ENCODE results near the gene PDXDC1.
"Not testable (repeated sequence)": the region's sequence is repeated elsewhere in the genome, so short reads cannot be mapped to it uniquely, and the experiment has no call there.

The PDXDC1 gene

DNA sequence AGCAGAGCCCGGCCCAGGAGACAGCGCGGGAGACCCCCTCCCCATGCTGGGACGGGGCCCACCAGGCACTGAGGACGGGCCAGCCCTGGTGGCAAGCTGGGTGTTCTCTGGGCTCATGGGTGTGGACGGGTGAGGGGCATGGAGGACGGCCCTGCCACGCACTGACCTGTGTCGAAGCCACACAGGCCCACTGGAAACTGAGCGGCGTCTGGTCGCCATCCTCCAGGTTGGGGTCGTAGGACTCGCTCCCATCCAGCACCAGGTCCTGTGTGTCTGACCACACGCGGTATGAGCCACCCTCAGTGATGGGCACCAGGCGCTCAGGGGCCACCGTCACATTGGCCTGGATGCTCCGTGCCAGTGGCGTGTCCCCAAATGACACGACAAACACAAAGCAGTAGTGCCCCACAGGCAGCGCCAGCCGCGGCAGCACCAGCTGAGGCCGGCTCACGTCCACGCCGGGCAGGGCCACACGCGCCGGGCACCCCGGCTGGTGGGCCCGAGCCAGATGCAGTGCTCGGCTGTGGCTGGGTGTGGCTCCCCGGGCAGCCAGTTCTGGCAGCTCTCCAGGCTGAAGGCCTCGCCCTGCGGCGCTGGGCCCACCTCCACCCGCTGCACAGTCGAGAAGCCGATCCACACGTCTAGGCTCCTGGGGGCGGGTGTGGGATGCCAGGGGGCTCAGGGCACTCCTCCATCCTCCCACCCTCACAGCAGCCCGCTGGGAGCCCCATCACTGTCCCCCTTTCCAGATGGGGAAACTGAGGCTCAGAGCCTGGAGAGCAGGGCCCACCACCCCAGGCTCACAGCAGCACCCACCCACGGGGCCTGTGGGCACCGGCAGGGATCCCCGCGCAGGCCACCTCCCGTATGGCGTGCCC is 160.9 kb downstream of the PDXDC1 start:
- H3K36me3 Mint-ChIP-seq (ENCODE audit: low read depth); H3K27me3 Mint-ChIP-seq (ENCODE audit: low read depth, poor library complexity); H3K4me3 Mint-ChIP-seq; H3K4me1 Mint-ChIP-seq; DNase-seq; H3K9me3 Mint-ChIP-seq; H3K27ac Mint-ChIP-seq: not testable (repeated sequence)

DNA sequence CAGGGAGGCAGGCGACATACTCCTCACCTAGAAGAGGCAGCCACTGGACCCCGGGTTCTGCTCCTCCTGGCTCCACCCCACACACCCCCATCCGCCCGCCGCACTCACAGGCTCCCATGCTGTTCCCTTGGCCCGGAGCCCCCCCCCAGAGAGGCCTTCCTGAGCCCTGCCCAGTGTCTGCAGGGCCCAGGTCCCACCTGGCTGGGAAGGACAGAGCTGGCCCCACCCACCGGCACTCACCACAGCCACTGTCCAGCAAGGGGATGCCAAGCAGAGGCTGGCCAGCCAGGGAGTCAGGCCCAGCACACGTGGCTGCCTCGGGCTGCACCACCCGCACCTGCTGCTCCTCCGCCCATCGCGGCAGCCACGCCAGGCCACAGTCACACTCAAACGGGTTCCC is 162.7 kb downstream of the PDXDC1 start:
- H3K4me3 Mint-ChIP-seq; H3K9me3 Mint-ChIP-seq; H3K36me3 Mint-ChIP-seq (ENCODE audit: low read depth); DNase-seq; H3K4me1 Mint-ChIP-seq; H3K27me3 Mint-ChIP-seq (ENCODE audit: low read depth, poor library complexity); H3K27ac Mint-ChIP-seq: not testable (repeated sequence)

DNA sequence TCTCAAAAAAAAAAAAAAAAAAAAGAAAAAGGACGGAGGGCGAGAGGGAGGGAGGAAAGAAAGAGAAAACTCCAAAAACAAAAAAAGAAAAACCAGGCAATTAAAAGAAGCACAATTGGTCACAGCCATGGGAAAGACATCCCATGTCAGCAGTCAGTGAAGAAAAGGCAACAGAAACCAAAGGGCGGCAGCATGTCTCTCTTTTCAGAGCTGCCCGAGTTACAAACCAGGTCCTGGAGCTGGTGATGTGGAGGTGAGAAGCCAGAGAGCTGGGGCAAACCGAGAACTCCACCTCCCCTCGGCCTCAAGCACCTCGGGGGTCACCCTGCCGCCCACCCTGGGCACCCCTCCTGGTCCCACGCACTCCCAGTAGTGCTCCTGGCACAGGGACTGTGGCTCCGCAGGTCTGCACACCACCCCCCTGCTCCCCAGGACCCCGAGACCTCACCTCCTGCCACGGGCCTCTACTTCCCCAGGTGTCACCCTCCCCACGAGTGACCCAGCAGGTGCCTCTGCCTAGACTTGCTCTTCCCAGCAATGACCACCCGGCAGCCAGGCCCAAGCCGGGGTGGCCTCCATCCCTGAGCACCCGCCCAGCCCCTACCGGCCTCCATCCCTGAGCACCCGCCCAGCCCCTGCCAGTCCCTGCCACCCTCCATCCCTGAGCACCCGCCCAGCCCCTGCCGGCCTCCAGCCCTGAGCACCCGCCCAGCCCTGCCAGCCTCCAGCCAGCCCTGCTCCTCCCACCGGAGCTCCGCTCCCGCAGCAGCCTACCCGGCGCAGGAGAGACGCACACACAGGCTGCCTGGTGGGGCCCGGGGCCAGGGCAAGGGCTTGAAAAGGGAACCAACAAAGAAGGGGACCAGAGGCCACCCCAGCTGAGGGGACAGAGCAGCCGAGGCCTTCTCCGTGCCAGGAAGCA is 165.9 kb downstream of the PDXDC1 start:
- H3K36me3 Mint-ChIP-seq (ENCODE audit: low read depth); H3K4me3 Mint-ChIP-seq; H3K27me3 Mint-ChIP-seq (ENCODE audit: low read depth, poor library complexity); H3K9me3 Mint-ChIP-seq; DNase-seq: not testable (repeated sequence)
- H3K4me1 Mint-ChIP-seq: peaks cover 18% of the 10 kb centered on the region
- peak overlapping the region; percentile 77 for H3K27ac Mint-ChIP-seq

DNA sequence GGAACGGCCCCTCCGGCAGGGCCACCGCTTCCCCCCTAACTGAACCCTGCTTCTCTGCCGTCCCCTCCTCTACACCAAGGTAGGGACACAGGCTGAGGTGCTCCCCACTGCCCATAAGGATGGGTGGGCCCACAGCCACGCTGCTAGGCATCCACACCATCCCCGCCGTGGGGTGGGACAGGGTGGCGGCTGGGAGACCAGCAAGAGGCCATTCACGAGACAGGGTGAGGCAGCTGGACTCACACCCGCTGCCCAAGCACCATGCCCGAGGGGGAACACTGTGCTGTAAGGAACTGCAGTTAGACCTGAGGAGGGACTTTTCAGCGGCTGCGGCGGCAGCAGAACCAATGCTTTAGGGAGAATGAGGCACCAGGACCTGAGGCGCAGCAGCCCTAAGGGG is 166.8 kb downstream of the PDXDC1 start:
- no peaks in the 10 kb centered on the region for H3K36me3 Mint-ChIP-seq (ENCODE audit: low read depth)
- peak overlapping the region; percentile 59 for H3K27ac Mint-ChIP-seq
- no peak for DNase-seq
- peaks cover 24% of the 10 kb centered on the region for H3K4me1 Mint-ChIP-seq
- no peaks in the 10 kb centered on the region for H3K27me3 Mint-ChIP-seq (ENCODE audit: low read depth, poor library complexity)
- H3K4me3 Mint-ChIP-seq: no peak overlapping the region
- no peaks in the 10 kb centered on the region for H3K9me3 Mint-ChIP-seq
- TF ChIP-seq, protein P1, sequence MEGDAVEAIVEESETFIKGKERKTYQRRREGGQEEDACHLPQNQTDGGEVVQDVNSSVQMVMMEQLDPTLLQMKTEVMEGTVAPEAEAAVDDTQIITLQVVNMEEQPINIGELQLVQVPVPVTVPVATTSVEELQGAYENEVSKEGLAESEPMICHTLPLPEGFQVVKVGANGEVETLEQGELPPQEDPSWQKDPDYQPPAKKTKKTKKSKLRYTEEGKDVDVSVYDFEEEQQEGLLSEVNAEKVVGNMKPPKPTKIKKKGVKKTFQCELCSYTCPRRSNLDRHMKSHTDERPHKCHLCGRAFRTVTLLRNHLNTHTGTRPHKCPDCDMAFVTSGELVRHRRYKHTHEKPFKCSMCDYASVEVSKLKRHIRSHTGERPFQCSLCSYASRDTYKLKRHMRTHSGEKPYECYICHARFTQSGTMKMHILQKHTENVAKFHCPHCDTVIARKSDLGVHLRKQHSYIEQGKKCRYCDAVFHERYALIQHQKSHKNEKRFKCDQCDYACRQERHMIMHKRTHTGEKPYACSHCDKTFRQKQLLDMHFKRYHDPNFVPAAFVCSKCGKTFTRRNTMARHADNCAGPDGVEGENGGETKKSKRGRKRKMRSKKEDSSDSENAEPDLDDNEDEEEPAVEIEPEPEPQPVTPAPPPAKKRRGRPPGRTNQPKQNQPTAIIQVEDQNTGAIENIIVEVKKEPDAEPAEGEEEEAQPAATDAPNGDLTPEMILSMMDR (IDR thresholded peaks at IDR 0.05): no peak

DNA sequence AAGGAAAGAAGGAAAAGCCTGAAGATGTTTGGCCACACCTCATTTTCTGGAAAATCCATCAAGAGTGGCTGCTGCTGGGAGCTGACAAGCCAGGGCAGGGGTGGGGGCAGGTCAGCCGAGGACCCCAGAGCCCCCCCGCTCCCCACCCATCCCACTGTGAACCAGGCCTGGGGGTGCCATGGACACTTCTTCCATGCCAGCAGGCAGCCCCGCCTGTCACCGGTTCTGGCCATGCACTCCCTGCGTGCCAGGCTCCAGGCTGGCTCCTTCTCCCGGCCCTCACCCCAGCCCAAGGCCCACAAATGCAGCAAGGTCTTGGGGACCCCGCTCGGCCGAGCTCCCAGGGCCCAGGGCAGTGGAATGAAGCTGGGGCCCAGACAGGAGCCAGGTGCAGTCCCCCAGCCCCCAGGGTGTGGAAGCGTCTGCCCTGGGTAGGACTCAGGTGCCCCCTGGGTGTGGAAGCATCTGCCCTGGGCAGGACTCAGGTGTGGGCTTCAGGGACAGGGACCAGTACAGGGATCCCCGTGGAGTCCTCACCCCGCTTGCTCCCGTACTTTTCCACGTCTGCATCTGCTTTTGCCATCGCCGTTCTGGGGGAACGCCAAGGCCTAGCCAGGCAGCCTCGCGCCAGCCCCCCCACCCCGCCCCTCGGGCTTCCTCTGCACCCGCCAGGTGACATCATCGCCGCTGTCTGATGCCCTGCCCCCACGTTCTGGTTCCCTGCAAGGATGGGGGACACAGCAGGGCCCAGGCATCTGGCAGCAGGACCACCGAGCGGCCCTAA is 167.5 kb downstream of the PDXDC1 start:
- H3K27me3 Mint-ChIP-seq (ENCODE audit: low read depth, poor library complexity): not testable (repeated sequence)

DNA sequence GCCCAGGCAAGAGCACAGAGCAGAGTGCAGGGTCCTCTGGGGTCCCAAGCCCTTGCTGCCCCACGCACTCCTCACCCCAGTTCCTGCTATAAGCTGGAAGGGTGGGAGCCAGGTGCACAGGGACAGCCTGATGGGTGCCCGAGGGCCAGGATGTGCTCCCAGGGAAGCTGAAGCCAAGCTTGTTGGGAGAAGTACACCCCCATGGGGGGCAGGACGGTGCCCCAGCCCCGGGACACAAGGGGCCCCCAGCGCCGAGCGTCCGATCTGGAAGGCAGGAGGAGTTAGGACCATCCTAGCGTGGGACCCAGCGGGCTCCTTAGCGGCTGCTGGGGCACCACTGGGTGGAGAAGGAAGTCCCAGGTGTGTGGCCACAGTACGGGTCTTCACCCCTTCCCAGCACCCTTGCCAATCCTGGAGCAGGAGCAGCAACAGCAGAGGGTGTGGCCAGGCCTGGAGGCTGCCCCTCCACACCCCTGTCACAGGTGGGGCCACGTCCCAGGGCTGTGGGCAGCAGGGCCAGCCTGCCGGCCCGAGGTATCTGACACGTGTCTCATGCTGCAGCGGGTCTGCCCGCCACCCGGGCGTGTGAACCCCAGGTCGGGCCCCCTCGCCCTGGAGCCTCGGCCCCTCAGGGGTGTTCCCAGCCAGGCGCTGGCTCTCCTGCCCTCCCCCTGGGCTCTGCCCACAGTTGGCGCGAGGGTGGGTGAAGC is 168.2 kb downstream of the PDXDC1 start:
- not testable (repeated sequence) for H3K9me3 Mint-ChIP-seq; DNase-seq; H3K36me3 Mint-ChIP-seq (ENCODE audit: low read depth); H3K4me3 Mint-ChIP-seq; H3K27me3 Mint-ChIP-seq (ENCODE audit: low read depth, poor library complexity); H3K27ac Mint-ChIP-seq
- peaks cover 29% of the 10 kb centered on the region for H3K4me1 Mint-ChIP-seq

More for the DNA sequence above, 167.5 kb downstream of the PDXDC1 start:
- not testable (repeated sequence) for H3K36me3 Mint-ChIP-seq (ENCODE audit: low read depth); DNase-seq; H3K9me3 Mint-ChIP-seq; H3K4me3 Mint-ChIP-seq; H3K27ac Mint-ChIP-seq
- peaks cover 27% of the 10 kb centered on the region for H3K4me1 Mint-ChIP-seq

DNA sequence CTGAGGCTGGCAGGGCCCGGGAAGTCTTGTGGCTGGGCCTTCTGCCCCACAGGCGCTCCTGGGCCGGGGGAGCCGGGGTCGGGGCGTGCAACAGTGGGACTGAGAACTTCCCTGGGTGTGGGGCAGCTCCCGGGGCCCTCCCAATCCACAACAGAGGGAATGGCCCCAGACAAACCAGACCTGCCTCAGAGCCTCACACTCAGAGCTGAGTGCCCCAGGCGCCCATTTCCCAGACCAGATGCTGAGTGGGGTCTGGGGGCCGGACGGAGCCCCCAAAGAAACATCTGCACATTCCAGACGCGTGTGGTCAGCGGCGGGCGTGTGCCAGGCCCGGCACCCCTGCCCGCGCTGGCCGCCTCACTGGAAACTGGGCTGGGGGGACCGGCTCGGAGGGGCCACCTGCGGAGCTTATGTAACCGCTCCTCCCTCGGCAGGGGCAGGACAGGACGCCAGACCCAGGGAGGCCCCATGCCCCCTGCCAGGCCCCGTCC is 168.8 kb downstream of the PDXDC1 start:
- DNase-seq: peak; percentile 9
- not testable (repeated sequence) for H3K9me3 Mint-ChIP-seq; H3K4me3 Mint-ChIP-seq; H3K27ac Mint-ChIP-seq; H3K27me3 Mint-ChIP-seq (ENCODE audit: low read depth, poor library complexity); H3K36me3 Mint-ChIP-seq (ENCODE audit: low read depth)
- peaks cover 29% of the 10 kb centered on the region for H3K4me1 Mint-ChIP-seq

DNA sequence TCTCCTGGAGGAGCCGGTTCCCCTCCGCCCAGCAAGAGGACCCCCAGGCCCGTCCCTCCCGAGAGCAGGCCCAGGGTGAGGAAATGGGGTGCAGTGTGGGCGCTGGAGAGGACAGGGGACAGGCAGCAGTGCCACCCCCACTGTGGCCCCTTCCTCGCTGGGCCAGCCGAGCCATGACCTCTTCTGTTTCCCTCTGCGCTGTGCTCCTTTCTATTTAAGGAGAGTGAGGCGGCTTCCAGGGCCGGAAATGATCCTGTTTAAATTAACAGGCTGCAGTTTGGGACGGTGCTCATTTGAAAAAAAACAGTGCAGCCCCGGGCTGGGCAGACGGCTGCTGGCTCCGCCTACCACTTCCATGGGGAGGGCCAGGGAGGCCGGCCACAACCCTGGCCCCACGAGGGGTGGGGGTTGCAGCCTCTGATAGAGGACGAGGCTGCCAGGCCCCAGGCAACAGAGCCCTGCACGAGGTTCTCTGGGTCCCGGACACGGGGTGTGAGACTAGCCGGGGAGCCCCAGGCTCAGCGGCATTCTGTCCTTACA is 169.3 kb downstream of the PDXDC1 start:
- not testable (repeated sequence) for H3K27me3 Mint-ChIP-seq (ENCODE audit: low read depth, poor library complexity); H3K36me3 Mint-ChIP-seq (ENCODE audit: low read depth); H3K9me3 Mint-ChIP-seq
- Mint-ChIP-seq H3K4me3 (peak overlapping the region; percentile 39), H3K4me1 (peaks cover 34% of the 10 kb centered on the region), H3K27ac (peak overlapping the region; percentile 82)
- DNase-seq: peak; percentile 50

DNA sequence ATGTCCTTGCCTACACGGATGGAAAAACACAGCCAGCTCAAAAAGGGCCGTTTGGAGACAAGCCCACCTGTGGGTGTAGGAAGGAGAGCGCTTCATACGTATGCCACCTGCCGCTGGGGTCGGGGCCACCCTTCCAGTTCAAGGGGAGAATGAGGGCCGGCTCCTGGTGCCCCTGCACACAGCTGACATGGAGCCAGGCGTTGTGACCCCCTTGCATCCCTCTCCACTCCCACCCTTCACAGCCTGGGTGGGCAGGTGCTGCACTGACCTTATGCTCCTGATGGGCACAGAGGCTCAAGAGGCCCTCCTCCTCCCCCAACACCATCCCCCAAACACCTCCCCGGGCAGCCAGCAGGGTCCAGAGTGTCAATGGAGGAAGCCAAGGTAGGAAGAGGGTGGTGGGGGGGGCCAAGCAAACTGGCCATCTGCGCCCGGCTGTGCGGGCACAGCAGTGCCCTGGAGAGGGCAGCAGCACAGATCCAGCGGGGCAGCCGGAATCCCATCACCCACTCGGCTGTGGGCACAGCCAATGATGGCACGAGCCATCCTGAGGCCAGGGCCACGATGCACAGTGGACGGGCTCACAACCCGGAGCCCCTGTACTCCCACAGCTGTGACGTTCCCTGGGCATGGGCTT is 170.1 kb downstream of the PDXDC1 start:
- peak overlapping the region; percentile 82 for H3K27ac Mint-ChIP-seq
- DNase-seq; H3K27me3 Mint-ChIP-seq (ENCODE audit: low read depth, poor library complexity); H3K36me3 Mint-ChIP-seq (ENCODE audit: low read depth); H3K9me3 Mint-ChIP-seq: not testable (repeated sequence)
- peak overlapping the region; percentile 39 for H3K4me3 Mint-ChIP-seq
- peaks cover 40% of the 10 kb centered on the region for H3K4me1 Mint-ChIP-seq

DNA sequence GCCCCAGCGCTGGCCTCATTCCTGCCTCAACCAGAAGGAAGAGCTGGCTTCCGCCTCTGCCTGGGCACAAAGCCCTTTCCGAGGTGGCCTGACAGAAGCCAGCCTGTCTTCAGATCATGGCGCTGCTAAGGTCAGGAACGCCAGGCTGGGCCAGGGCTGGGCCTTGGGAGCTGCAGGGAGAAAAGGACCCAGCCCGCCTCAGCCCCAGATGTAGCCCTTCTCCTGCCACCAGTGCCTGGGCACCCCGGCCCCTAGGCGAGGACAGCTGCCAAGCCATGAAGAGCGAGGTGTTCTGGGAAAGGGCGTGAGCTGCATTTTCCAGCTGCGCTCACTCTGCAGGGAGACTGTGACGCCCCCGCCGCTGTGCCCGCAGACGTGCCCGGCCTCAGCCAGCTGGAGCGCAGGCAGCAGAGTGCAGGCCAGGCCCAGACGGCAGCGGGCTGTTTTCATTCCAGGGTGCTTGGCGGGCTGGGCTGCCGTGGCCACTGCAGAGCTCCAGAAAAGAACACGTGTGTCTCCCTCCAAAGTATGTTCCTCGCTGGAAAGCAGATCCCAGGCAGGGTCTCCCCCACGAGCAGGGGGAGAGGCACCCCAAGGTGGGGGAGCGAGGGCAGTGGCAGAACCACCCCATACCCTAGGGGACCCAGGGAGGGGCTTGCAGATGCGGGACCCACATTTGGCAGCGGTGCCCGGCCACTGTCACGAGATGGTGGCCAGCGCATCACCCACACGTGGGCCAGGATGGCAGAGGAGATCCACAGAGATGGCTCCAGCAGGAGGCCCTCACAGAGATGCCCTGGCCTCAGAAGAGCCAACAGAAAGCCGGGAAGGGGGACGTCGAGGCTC is 170.8 kb downstream of the PDXDC1 start:
- H3K27me3 Mint-ChIP-seq (ENCODE audit: low read depth, poor library complexity); H3K27ac Mint-ChIP-seq; H3K36me3 Mint-ChIP-seq (ENCODE audit: low read depth); DNase-seq; H3K9me3 Mint-ChIP-seq; H3K4me3 Mint-ChIP-seq: not testable (repeated sequence)
- peaks cover 36% of the 10 kb centered on the region for H3K4me1 Mint-ChIP-seq

DNA sequence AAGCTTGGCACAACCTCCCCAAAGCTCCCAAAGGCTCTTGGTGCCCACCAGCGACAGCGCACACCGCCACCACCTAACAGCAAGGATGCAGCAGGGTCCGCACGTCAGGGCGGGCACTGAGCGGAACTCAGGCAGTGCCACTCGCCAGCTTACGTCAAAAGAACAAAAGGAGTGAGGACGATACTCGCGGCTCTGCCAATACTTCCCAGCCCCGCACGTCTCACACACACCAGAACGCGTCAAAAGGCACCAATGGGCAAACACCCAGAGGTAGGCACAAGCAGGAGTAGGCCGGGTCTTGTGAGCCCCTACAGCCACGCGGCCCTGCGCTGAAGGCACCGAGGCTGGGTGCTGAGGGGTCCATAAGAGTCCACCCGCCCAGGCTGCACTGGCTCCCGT is 171.4 kb downstream of the PDXDC1 start:
- H3K4me3 Mint-ChIP-seq; H3K27ac Mint-ChIP-seq; H3K9me3 Mint-ChIP-seq; H3K27me3 Mint-ChIP-seq (ENCODE audit: low read depth, poor library complexity); DNase-seq; H3K36me3 Mint-ChIP-seq (ENCODE audit: low read depth): not testable (repeated sequence)
- peaks cover 36% of the 10 kb centered on the region for H3K4me1 Mint-ChIP-seq
